ENCODE measurements around the gene OR4D1.

DNA sequence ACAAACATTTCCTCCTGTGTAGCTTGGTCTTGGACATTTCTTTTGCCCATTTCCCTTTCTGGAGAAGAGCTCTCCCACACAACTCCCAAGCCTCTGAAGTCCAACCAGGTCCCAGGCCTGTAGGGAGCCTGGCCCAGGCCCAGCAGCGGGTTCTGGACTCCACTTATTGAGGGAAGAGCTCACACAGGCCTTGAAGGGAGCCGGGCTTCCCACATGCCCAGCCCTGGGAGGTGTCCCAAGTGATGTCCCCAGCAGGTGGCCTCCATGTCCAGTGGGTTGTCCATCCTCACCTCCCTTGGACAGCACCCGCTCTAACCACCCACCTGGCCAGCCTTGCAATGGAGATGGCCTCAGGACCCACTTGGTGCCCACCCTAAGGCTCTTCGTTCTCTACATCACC lies 38.4 kb downstream of the OR4D1 start:
- TF ChIP-seq YY1 (IDR thresholded peaks at IDR 0.05; ENCODE audit: insufficient read depth, insufficient read length) (no peak), ZNF274 (IDR thresholded peaks at IDR 0.05; ENCODE audit: low read depth, low read length) (no peak)
